Measurements from ENCODE around the gene CLEC11A.
"Not testable (repeated sequence)": the region's sequence is repeated elsewhere in the genome, so short reads cannot be mapped to it uniquely, and the experiment has no call there.

CLEC11A gene

DNA sequence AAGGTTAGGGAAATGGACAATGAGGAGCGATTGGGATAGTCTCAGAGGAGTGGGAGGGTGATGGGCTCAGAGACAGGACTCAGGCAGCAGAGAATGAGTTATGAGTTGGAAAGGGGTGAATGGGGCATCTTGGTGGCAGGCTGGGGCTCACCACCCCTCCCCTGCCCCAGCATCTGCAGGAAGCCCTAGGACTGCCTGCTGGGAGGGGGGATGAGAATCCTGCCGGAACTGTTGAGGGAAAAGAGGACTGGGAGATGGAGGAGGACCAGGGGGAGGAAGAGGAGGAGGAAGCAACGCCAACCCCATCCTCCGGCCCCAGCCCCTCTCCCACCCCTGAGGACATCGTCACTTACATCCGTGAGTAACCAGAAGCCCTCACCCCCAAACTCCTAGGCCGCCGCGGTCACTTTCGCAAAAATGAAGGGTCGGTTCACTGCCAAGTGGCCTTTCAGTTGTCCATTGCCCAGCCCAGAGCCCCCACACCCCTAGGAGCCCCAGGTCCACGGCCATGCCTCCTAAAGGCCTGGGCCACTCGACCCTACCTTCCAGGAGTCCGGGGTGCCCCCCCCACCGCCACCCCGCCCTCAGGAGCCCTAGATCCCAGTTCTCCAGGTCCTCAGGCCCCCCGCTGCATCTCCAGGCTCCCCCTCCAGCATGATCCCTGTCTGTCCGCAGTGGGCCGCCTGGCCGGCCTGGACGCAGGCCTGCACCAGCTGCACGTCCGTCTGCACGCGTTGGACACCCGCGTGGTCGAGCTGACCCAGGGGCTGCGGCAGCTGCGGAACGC, 764 bp downstream of the CLEC11A start:
- no peak for DNase-seq

DNA sequence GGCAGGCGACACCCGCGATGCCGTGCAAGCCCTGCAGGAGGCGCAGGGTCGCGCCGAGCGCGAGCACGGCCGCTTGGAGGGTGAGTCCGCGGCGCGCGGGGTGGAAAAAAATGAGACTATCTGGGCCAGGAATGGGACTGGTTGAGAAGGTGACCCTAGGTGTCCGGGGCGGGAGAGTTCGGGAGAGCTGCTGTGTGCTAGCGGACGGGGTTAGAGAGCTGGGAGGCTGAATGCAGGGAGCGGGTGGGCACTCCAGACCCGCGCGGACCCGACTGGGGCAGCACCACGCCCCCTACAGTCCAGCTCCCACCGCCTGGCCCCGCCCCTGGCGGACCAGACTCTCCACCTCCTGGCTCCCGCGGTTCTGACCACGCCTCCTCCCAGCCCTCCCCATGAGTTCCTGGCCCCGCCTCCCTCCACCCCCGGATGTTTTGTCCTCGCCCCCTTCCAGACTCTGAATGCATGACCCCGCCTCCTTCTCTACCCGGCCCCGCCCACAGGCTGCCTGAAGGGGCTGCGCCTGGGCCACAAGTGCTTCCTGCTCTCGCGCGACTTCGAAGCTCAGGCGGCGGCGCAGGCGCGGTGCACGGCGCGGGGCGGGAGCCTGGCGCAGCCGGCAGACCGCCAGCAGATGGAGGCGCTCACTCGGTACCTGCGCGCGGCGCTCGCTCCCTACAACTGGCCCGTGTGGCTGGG, 1.5 kb downstream of the CLEC11A start:
- peak; percentile 99 for DNase-seq

DNA sequence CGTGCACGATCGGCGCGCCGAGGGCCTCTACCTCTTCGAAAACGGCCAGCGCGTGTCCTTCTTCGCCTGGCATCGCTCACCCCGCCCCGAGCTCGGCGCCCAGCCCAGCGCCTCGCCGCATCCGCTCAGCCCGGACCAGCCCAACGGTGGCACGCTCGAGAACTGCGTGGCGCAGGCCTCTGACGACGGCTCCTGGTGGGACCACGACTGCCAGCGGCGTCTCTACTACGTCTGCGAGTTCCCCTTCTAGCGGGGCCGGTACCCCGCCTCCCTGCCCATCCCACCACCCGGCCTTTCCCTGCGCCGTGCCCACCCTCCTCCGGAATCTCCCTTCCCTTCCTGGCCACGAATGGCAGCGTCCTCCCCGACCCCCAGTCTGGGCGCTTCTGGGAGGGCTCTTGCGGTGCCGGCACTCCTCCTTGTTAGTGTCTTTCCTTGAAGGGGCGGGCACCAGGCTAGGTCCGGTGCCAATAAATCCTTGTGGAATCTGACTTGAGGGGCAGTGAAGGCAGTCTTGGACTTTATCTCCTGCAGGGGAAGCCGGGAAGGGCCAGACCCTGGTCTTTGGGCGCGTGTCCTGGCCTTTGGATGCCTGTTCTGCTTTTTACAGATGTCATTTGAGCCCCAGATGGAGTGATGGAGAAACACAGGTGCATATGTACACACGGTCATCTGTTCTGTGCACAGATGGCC, 2.2 kb downstream of the CLEC11A start:
- DNase-seq: no peak

DNA sequence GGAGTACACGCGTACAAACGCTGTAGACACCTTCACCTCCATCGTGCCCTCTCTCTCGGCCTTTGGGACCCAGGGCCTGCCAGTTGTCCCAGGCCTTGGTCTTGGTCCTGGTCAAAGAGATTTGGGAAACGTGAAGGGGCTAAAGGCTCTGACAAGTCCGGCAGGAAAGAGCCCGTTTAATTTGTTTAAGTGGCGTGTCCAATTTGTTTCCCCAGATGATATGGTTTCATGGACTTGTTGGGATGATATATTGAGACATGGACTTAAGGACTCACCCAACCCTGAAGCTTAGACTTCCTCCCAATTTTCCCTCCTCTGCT, 2.7 kb downstream of the CLEC11A start:
- no peak for DNase-seq

DNA sequence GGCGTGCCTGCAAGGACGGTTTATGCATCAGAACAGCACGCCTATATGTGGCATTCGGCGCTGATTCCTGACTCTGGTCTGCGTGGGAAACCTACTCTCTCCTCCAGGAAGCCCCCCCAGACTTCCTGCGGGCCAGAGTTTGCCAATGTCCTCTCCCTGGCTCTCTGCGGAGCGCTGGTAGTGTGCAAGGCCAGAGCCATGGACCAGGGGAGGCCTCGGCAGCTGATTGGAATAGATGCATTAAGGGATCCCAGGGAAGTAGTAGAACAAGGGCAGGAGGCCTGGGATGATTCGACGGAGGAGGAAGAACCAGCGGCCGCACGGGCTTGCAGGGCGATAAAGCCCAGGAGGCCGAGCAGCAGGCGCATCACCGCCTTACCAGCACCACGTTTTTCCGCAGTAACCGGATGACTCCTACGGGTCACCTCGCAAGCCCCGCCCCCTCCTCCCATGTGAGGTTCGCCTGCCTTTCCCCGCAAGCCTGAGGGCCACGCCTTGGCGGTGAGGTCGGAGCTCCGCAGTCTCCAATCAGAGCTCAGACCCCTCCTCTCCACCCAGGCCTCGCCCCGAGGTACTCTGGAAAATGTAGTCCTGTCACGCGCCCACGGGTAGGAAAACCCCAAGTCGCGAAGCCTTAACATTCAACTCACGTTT, 5.0 kb downstream of the CLEC11A start:
- DNase-seq: no peak

DNA sequence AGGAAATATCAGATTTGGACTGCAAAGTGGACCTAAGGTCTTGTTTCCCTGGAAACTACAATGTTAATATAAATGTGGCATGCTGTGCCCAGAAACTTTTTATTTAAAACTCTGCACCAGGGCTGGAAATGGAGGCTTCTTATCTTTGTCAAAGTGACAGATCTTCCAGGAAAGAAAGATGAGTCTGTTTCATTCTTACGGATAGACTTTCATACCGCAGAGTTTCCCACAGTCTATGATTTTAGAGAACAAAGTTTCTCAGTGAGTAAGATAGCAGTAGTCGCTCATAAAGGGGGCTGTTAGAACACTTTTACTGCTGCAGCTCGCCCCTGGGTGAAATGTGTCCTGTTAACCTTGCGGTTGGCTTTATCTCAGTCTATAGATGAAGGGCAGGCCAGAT, 6.7 kb downstream of the CLEC11A start:
- DNase-seq: no peak

DNA sequence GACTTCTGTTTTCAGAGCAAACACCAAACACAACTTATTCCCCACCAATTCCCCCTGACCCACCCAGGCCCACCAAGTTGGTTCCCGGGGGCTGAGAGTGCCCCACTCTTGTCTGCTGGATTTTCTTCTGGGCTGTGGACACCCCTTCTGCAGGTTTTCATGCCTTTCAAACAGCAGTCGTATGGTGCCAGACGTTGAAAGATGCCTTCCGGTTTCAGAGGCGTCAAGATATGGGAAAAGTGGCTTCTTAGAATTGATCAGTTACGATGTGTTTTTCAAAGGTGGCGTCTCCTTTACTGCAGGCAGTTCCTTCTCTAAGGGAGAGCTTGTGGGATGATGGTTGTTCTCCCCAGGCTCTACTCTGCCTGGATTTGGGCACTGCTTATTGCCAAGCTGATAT, 12.7 kb downstream of the CLEC11A start:
- no peak for DNase-seq

DNA sequence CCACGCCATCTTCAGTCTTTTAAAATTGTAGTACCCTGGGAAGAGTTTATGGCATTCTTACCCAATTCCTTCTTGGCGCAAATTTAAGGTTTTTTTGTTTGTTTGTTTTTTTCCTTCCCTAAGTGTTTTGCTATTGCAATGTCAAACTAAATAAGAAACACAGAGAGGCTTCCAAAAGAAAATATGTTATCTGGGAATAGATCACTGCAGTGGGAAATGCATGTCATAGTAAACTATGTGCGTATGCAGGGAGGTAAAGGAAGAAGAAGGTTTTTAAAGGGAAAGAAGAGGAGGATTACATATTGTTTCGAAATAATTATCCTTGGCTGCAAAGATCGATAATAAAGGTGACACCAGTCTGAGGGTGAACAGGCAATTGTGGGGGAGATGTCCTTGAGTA, 13.2 kb downstream of the CLEC11A start:
- no peak for DNase-seq

DNA sequence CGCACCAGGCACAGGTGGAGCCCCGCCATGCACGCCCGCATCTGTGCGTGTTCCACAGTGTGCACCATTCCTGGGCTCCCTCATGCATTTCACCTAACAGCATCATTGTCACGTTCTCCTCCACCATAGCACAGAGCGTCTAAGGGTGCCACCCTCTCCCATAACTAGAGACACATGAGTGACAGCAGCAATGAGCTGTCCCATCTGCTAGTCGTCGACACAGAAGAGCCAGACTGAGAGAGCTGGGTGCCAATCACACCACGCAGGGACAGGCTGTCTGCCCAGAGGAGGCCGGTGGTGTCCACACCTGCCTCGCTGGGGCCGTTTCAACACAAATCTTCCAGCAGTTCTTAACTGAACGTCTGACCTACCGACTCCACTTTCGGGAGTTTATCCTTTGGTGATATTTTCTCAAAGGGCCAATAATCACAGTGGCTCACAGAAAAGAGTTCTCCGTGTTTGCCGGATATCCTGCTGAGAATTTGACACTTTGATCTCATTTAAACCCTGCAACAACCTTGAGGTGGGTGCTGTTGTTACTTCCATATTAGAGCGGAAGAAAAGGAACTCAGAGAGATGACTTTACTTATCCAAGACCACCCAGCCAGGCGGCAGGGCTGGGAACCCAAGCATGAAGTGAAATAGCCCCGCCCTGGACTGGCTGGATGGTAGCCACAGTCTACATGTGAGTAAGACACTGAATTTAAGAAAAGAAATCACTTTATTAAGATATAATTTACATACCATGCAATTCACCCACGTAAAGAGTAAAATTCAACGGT, 16.2 kb downstream of the CLEC11A start:
- DNase-seq: no peak

DNA sequence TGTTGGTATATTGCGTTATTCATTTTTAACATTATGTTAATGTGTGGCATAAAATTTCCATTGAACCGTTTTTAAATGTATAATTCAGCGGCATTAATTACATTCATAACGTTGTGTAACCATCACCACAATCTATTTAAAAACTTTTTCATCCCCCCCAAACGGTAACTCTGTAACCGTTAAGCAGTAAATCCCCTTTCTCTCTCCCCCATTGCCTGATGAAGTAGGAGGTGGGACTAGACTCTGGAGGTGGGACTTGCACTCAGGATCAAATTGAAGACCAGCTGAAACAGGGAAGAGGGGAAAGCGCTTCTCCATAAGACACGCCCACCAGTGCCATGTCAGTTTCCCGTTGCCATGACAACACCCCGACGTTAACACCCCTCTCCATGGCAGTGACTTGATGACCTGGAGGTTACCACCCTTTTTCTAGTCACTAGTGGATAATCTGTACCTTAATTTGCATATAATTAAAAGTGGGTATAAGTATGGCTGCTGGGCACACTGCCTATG, 16.8 kb downstream of the CLEC11A start:
- DNase-seq: no peak

DNA sequence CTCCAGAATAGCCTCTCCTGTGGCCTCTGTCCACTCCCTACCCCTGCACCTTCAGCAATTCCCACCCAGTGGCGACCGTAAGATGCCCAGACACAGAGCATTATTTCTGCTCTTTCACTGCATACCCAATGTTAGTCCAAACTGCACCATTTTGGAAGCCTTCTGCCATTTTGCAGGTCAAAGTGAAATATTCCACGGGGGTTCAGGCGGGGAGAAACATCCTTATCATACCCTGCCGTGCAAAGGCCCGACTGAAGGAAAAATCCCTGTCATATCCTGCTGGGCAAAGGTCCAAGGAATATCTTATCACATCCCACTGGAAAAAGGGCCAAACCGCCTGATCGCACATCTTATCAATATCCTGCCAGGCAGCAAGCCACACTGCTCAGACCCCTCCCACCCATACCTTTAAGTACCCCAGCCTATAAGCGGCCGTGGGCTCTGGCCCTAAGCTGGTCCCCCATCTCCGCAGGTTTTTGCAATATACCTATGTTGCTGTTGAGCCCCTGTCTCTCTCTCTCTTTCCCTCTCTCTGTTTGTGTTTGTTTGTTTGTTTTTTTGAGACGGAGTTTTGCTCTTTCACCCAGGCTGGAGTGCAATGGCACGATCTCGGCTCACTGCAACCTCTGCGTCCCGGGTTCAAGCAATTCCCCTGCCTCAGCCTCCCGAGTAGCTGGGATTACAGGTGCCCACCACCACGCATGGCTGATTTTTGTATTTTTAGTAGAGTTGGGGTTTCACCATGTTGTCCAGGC, 18.2 kb downstream of the CLEC11A start:
- DNase-seq: no peak

DNA sequence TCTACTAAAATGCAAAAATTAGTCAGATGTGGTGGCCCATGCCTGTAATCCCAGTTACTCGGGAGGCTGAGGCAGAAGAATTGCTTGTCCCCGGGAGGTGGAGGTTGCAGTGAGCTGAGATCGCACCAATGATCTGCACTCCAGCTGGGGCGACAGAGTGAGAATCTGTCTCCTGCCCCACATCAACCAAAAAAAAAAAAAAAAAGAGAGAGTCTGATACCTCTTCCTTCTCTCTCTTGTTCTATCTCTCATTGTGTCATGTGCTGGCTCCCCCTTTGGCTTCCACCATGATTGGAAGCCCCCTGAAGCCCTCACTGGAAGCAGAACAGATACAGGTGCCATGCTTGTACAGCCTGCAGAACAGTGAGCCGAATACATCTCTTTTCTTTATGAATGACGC, 20.4 kb downstream of the CLEC11A start:
- no peak for DNase-seq

DNA sequence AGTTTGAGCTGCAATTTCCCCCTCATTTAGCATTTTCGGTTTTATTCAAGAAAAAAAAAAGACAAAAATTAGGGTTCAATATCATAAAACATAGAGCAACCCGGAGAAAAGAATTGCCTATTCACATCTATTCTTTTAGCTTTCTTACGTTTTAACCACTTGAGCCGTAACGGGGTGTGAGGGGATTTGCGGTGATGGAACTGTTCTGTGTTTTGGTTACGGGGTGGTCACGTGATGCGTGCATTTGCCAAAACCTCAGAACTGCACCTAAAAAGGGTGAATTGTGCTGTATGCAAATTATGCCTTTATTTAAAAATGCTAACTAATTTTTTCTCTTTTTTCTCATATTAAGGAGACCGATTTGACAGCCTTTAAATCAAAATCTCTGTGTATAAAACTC, 22.1 kb downstream of the CLEC11A start:
- DNase-seq: no peak

DNA sequence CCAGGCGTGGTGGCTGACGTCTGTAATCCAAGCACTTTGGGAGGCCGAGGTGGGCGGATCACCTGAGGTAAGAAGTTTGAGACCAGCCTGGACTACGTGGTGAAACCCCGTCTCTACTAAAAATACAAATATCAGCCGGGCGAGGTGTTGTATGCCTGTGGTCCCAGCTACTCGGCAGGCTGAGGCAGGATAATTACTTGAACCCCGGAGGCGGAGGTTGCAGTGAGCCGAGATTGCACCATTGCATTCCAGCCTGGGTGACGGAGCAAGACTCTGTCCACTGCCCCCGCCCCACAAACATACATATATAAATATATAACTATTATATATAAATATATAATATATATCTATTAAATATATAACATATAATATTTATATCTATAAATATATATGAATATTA, 24.0 kb downstream of the CLEC11A start:
- DNase-seq: not testable (repeated sequence)

DNA sequence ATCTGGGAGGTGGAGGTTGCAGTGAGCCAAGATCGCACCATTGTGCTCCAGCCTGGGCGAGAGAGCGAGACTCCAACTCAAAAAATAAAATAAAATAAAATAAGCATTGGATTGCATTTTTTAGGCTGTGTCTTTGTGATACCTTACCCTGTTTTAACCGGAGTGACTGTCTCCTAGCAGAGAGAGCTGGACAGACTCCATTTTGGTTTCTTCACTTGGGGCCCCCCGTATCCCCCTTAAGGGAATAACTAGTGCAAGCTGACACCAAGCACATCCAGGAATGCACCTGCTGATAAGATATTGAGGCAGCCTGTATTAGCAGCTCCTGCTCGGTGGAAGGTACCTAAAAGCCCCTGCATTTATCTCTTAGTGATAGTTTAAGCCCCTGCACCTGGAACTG, 26.3 kb downstream of the CLEC11A start:
- DNase-seq: no peak

DNA sequence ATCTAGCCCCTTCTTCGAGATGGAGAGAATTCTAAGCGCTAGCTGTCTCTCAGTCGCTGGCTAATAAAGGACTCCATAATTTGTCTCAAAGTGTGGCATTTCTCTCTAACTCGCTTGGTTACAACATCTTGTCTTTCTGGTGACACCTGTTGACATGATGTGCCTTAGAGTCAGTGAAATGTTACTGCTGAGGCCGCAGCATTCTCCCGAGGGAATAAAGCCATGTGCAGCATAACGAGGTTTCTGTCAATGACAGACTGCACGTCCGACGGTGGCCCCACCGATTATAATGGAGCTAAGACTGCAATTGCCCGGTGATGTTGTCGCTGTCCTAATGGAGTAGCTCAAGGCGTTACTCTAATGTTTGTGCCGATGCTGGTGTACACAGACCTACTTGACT, 26.8 kb downstream of the CLEC11A start:
- DNase-seq: no peak

DNA sequence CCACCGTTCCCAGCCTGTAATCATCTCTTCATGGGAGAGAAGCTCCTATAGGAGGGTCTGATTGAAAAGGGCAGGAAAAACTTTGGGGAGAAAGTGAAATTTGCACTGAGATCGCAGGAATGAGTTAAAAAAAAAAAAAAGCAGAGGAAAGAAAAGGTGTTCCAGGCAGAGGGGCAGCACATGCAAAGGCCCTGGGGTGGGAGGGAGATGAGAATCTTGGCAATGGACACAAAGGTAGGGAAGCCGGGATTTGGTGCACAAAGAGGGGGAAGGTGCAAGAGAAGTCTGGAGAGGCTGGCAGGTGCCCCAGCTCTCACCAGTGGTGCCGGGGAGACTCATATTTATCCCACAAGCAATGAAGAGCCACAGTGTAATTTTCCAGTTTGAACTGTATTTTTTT, 30.7 kb downstream of the CLEC11A start:
- no peak for DNase-seq

DNA sequence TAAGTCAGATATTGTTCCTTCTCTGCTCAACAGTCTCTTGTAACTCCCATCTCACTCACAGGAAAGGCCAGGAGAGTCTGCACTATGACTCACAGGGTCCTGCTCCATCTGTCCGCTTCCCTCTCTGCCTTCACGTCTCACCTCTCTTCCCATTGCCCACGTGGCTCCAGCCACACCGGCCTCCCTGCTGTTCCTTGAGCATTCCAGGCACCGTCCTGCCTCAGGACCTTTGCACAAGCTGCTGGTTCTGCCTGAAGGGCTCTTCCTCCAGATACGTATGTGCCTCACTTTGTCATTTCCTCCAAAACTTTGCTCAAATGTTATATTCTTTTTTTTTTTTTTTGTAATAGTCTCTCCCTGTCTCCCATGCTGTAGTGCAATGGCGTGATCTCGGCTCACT, 33.1 kb downstream of the CLEC11A start:
- not testable (repeated sequence) for DNase-seq

DNA sequence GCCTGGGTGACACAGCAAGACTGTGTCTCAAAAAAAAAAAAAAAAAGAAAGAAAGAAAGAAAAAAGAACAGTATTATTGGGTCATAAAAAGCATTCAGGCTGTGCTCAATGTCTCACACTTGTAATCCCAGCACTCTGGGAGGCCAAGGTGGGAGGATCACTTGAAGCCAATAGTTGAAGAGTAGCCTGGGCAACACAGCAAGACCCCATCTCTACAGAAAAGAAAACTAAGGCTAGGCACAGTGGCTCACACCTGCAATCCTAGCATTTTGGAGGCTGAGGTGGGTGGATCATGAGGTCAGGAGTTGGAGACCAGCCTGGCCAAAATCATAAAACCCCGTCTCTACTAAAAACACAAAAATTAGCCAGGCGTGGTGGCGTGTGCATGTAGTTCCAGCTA, 34.5 kb downstream of the CLEC11A start:
- DNase-seq: not testable (repeated sequence)

DNA sequence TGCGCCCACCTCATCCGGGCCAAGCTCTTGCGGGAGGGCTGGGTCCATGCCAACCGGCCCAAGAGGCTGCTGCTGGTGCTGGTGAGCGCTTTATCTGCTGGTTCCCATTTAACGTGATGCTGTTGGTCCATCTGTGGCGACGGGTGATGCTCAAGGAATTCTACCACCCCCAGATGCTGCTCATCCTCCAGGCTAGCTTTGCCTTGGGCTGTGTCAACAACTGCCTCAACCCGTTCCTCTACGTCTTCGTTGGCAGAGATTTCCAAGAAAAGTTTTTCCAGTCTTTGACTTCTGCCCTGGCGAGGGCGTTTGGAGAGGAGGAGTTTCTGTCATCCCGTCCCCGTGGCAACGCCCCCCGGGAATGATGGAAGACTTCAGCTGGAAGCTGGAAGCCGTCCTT, 35.9 kb downstream of the CLEC11A start:
- DNase-seq: not testable (repeated sequence)

DNA sequence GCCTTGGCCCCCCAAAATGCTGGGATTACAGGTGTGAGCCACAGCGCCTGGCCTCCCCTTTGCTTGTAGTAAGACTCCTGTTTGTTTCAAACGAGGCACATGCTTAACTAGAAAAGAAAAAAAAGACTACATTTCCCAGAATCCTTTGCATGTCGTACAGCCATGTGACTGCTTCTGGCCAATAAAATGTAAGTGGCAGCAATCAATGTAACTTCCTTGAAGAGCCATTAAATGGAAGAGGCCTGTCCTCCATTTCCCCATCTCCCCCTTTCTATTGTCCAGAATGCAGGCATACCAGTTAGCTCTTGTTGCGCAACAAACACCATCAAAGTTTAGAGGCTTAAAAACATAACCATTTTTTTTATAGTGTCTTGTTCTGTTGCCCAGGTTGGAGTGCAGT, 36.7 kb downstream of the CLEC11A start:
- DNase-seq: no peak

DNA sequence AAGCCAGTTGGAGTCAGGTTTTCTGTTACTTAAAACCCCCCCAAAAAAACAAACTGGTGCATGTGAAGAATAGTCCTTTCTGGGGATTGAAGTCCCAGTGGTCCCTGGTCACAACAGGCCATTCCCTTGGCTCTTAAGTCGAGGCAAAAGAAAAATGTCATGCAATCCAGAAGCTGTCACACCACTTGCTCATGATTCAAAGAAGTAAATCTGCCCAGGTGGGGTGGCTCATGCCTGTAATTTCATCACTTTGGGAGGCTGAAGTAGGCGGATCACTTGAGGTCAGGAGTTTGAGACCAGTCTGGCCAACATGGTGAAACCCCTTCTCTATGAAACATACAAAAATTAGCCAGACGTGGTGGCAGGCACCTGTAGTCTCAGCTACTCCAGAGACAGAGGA, 38.3 kb downstream of the CLEC11A start:
- not testable (repeated sequence) for DNase-seq
